ENCODE data around the gene TMEM182.

Gene TMEM182

GRCh38 chr2:102843764-102844443, 82.1 kb downstream of the TMEM182 start:
- no peak for TF ChIP-seq CTCF (conservative IDR thresholded peaks at IDR 0.05)
- no peak overlapping the region for H3K27ac ChIP-seq

- H3K27ac ChIP-seq, result no peak overlapping the region
- TF ChIP-seq CTCF (conservative IDR thresholded peaks at IDR 0.05), result no peak
Measured at GRCh38 chr2:102844911-102845310, 83.1 kb downstream of the TMEM182 start.

- no peak; the same call in 1 of the 2 replicates for TF ChIP-seq CTCF (conservative IDR thresholded peaks at IDR 0.05)
- H3K27ac ChIP-seq, result no peak overlapping the region
Measured at GRCh38 chr2:102848366-102848839, 86.6 kb downstream of the TMEM182 start.

GRCh38 chr2:102850888-102851287, 89.1 kb downstream of the TMEM182 start:
- no peak for TF ChIP-seq CTCF (conservative IDR thresholded peaks at IDR 0.05)
- no peak overlapping the region for H3K27ac ChIP-seq

GRCh38 chr2:102852867-102853266, 91.0 kb downstream of the TMEM182 start:
- TF ChIP-seq CTCF (conservative IDR thresholded peaks at IDR 0.05), result no peak
- H3K27ac ChIP-seq, result no peak overlapping the region

Measured in VCaP (cell line).